GM21423 (cell line): ENCODE results near the gene ZBTB45.

ENCODE experiments used
- ATAC-seq: cut with Tn5 transposase; IDR thresholded peaks from one replicate; pipeline ENCODE4 v1.9.1; 2021; ENCODE audit warnings: mild to moderate bottlenecking, moderate library complexity; ENCODE audit not compliant: unreplicated experiment

ZBTB45 gene

GRCh38 chr19:58519355-58520256, at the start of gene ZBTB45:
ZBTB45 (minus strand) TSS chr19:58519810; CDS start chr19:58517673, 2,137 bp downstream.
- ATAC-seq, result peak; percentile 74

- no peak for ATAC-seq
These were observed 49.0 kb upstream of the ZBTB45 start for GRCh38 chr19:58568453-58569130.

- no peak for ATAC-seq
These were observed 47.4 kb upstream of the ZBTB45 start for GRCh38 chr19:58566989-58567388.

DNA sequence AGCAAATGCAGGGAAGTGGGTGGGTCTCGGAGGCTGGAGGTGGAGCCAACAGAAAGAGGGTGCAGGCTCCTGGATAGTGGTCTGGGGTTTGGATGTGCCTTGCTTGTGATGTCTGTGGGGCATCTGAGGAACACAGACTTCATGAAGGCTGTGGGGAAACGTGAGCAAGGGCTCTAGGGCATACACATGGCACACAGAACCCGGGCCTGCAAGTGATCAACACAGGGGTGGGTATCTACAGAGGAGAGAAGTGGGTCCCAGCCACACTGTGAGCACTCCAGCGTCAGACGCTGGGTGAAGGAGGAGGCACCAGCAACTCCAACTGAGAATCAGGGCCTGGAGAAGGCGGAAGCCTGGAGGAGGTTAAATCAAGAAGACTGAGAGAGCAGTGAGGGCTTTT, 44.2 kb upstream of the ZBTB45 start:
- no peak for ATAC-seq

- ATAC-seq, result no peak
These were observed 43.5 kb upstream of the ZBTB45 start for GRCh38 chr19:58563034-58563573.

GRCh38 chr19:58562122-58563033, 42.8 kb upstream of the ZBTB45 start:
- ATAC-seq, result no peak

GRCh38 chr19:58561373-58562121, 41.9 kb upstream of the ZBTB45 start:
- no peak for ATAC-seq

GRCh38 chr19:58560921-58561320, 41.3 kb upstream of the ZBTB45 start:
- ATAC-seq, result no peak

DNA sequence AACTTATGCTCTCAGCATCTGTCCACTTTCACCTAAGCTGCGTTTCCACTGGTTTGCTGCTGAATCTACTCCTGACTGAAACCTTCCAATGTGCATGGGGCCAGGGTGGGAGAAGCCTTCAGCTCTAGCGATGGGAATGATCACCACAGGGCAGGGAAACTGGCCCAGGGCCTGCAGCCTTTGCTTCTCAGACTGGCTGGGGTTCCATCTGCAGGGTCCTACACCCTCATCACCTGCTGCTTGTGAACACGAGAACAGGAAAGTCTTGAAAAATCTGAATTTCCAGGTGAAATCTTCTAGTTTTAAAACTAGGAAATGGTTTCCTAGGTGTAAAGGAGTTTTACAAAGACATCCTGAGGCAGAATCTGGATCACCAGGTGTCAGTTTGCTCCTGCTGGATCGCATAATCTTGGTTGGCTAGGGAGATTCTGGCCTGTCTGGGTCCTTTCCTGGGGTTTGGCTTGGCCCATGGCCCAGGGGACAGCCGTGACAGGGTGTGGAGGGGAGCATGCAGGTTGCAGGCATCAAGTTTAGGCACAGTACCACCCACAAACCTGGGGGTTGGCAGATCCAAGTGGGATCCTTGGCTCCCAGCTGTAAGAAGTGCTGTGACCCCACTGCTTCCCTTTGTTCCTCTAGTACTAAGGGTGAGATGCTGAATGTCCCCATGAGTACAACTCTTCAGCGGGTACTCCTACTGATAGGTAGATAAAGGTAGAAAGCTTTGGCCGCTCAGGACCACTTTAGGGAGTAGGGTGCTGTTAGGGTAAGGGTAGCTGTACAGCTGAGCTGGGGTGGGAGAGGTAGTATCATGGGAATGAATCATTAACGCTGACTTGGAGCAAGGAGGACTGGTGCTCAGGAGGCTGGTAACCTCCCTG, 40.6 kb upstream of the ZBTB45 start:
- no peak for ATAC-seq

DNA sequence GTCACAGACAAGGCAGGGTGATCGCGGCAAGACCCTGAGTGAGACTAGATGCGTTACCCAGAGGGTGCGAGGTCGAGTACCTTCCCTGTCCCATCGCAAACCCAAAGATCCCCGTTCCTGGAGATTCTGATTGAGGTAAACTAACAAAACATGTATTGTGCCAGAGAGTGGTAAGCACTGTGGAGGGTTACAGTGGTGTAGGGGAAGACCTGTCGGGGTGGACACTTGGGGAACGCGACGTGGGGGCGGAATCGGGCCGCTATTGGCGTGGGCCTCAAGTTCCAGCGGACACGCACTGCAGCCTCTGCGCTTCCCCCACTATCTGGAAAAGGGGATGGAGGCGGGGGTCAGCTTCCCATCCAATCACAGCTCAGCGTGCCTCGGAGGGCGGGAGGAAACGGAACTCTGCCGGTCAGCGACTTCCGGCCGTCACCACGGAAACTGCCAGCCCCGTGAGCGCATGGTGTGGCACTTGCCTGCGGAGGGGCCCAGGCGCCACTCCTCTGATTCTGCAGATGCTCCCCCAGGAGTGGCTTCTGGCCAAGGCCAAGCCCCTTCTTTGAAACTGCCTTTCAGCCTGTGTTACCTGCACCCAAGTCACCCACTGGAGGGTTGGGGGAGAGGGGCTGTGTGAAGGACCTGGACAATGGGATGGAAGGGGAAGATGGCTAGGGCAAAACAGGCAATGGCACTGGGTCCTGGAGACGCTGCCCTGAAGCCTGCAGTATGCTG, 39.8 kb upstream of the ZBTB45 start:
- peak; percentile 24 for ATAC-seq

DNA sequence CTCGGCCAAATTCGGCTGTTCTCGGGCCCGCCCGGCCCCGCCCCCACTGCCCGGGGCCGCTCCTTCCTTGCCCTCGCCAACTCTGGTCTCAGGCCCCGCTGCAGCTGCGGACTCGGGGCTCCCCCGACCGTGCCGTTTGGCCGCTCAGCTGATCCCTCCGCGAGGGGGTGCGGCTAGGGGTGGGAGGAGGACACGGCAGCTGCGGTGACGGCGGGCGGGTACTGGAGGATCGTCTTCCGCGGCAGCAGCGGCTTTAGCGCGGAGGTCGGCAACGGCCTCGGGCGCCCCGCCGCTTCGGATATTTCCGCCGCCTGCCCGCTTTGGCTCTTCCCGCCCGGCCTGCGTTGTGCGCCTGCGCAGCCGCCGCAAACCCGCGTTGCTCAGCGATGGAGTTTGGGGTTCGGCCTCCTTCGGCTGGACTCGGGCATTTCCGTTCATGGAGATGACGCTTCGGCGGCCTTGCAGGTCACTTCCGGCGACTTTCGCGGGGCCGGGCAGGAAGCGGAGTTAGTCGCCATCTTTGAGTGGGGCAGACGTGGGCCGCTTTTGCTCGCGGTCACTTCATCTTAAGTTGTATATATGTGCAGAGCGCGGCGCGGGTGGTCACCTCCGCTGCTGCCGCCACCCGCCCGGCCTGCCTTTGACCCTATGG, 39.1 kb upstream of the ZBTB45 start:
- peak; percentile 50 for ATAC-seq

DNA sequence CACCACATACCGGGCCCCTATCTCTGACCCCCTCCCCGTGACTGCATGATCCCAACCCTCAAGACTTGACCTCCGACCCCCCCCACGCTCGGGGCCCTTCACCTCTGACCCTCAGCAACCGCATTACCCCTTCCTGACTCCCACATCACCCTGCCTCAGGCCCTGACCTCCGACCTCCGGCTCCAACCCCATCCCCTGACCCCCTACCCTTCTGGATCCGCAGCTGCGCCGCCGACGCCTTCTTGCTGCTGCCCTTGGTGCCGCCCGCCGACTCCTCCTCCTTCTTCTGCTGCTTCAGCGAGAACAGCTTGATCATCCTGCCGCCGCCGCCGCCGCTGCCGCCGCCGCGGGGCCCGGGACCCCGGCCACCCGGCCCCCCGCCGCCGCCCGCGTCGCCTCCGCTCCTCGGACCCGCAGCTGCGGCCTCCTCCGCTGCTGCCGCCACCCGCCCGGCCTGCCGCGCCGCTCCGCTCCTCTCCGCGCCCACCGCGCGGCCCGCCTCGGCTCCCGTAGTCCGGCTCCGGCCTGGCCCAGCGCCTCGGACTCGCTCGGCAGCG, 38.5 kb upstream of the ZBTB45 start, which contains the start of gene UBE2M:
UBE2M (minus strand) TSS at position 546 of the 557 bp plus-strand sequence; CDS start at position 316, 230 bp downstream.
- ATAC-seq, result peak; percentile 1

GRCh38 chr19:58557221-58558065, 37.8 kb upstream of the ZBTB45 start:
- ATAC-seq, result no peak

- no peak for ATAC-seq
These were observed 37.1 kb upstream of the ZBTB45 start for GRCh38 chr19:58556622-58557220.

GRCh38 chr19:58555920-58556621, 36.5 kb upstream of the ZBTB45 start:
- no peak for ATAC-seq
